ENCODE data around the gene CMBL. TPM values are rescaled to one million over a fixed set of nuclear protein-coding genes. Genes with fewer than 3 reads are reported as not detected.
"Not testable (repeated sequence)": the region's sequence is repeated elsewhere in the genome, so short reads cannot be mapped to it uniquely, and the experiment has no call there.

The CMBL gene
- total and polyA plus RNA-seq, 2 experiments from 2014 or later, result 20.8 to 24.1 TPM

GRCh38 chr5:10248378-10249260 is 59.1 kb downstream of the CMBL start:
- DNase-seq (ENCODE audit: low spot score), result no peak
- H2AFZ ChIP-seq, result peak overlapping the region; percentile 96

GRCh38 chr5:10247217-10247616 is 60.5 kb downstream of the CMBL start:
- not testable (repeated sequence) for H3K27me3 ChIP-seq; H3K9me3 ChIP-seq (ENCODE audit: low read depth); H3K4me3 ChIP-seq; H3K36me3 ChIP-seq (replicated peaks; ENCODE audit: insufficient read depth, low read depth); DNase-seq (ENCODE audit: low spot score); H3K27ac ChIP-seq; H2AFZ ChIP-seq; H3K9me2 ChIP-seq (replicated peaks; ENCODE audit: insufficient read depth); H3K4me2 ChIP-seq
- Histone ChIP-seq H3K4me1 (ENCODE audit: insufficient read depth) (peaks cover 15% of the 10 kb centered on the region), H4K20me1 (ENCODE audit: insufficient read depth, poor library complexity, severe bottlenecking) (peaks cover 17% of the 10 kb centered on the region), H3K79me2 (peaks cover 43% of the 10 kb centered on the region)
- WGBS (ENCODE audit: low lambda C conversion rate, missing lambda C conversion rate), result 96% methylated on average over 4 of the region's 4 CpGs

More at GRCh38 chr5:10248378-10249260, 59.1 kb downstream of the CMBL start:
- 84% methylated on average over 29 of the region's 29 CpGs for WGBS (ENCODE audit: low lambda C conversion rate, missing lambda C conversion rate)
- no peak for TF ChIP-seq EZH2 (IDR thresholded peaks at IDR 0.05; ENCODE audit: borderline replicate concordance)
- TF ChIP-seq EZH2phosphoT487 (IDR thresholded peaks at IDR 0.05; ENCODE audit: low read depth, severe bottlenecking, unreplicated experiment), result no peak
- TF ChIP-seq CTCF (IDR thresholded peaks at IDR 0.05; ENCODE audit: poor library complexity), result no peak
- Histone ChIP-seq H3K27me3 (no peaks in the 10 kb centered on the region), H3K9me3 (ENCODE audit: low read depth) (no peaks in the 10 kb centered on the region), H3K27ac (peak overlapping the region; percentile 86), H3K4me1 (ENCODE audit: insufficient read depth) (peaks cover 20% of the 10 kb centered on the region), H3K36me3 (replicated peaks; ENCODE audit: insufficient read depth, low read depth) (no peaks in the 10 kb centered on the region), H3K9me2 (replicated peaks; ENCODE audit: insufficient read depth) (no peaks in the 10 kb centered on the region), H4K20me1 (ENCODE audit: insufficient read depth, poor library complexity, severe bottlenecking) (peaks cover 29% of the 10 kb centered on the region), H3K4me2 (peak overlapping the region; percentile 79), H3K4me3 (peak overlapping the region; percentile 60), H3K79me2 (peaks cover 57% of the 10 kb centered on the region)

- Histone ChIP-seq H3K4me2 (no peak overlapping the region), H2AFZ (no peak overlapping the region)
- no peak for TF ChIP-seq EZH2phosphoT487 (IDR thresholded peaks at IDR 0.05; ENCODE audit: low read depth, severe bottlenecking, unreplicated experiment)
- TF ChIP-seq EZH2 (IDR thresholded peaks at IDR 0.05; ENCODE audit: borderline replicate concordance), result no peak
- no peak for TF ChIP-seq CTCF (IDR thresholded peaks at IDR 0.05; ENCODE audit: poor library complexity)
Observed at GRCh38 chr5:10246761-10247160, 60.9 kb downstream of the CMBL start.

GRCh38 chr5:10244342-10244944 is 63.3 kb downstream of the CMBL start:
- Histone ChIP-seq H3K4me2 (no peak overlapping the region), H4K20me1 (ENCODE audit: insufficient read depth, poor library complexity, severe bottlenecking) (no peaks in the 10 kb centered on the region), H3K27me3 (no peaks in the 10 kb centered on the region), H3K4me3 (no peak overlapping the region), H3K4me1 (ENCODE audit: insufficient read depth) (peaks cover 8% of the 10 kb centered on the region), H3K9me3 (ENCODE audit: low read depth) (no peaks in the 10 kb centered on the region), H3K79me2 (peaks cover 29% of the 10 kb centered on the region), H2AFZ (no peak overlapping the region), H3K36me3 (replicated peaks; ENCODE audit: insufficient read depth, low read depth) (no peaks in the 10 kb centered on the region), H3K9me2 (replicated peaks; ENCODE audit: insufficient read depth) (no peaks in the 10 kb centered on the region), H3K27ac (no peak overlapping the region)
- TF ChIP-seq CTCF (IDR thresholded peaks at IDR 0.05; ENCODE audit: poor library complexity) (no peak), EZH2phosphoT487 (IDR thresholded peaks at IDR 0.05; ENCODE audit: low read depth, severe bottlenecking, unreplicated experiment) (no peak), EZH2 (IDR thresholded peaks at IDR 0.05; ENCODE audit: borderline replicate concordance) (no peak)
- peak; percentile 49 for DNase-seq (ENCODE audit: low spot score)
- WGBS (ENCODE audit: low lambda C conversion rate, missing lambda C conversion rate), result 81% methylated on average over 10 of the region's 10 CpGs

More at GRCh38 chr5:10246761-10247160, 60.9 kb downstream of the CMBL start:
- Histone ChIP-seq H3K9me3 (ENCODE audit: low read depth) (no peaks in the 10 kb centered on the region), H3K79me2 (peaks cover 38% of the 10 kb centered on the region), H4K20me1 (ENCODE audit: insufficient read depth, poor library complexity, severe bottlenecking) (peaks cover 12% of the 10 kb centered on the region), H3K27me3 (no peaks in the 10 kb centered on the region), H3K9me2 (replicated peaks; ENCODE audit: insufficient read depth) (no peaks in the 10 kb centered on the region), H3K4me3 (no peak overlapping the region), H3K36me3 (replicated peaks; ENCODE audit: insufficient read depth, low read depth) (no peaks in the 10 kb centered on the region), H3K27ac (no peak overlapping the region), H3K4me1 (ENCODE audit: insufficient read depth) (peaks cover 10% of the 10 kb centered on the region)
- no peak for DNase-seq (ENCODE audit: low spot score)
- 90% methylated on average over 3 of the region's 3 CpGs for WGBS (ENCODE audit: low lambda C conversion rate, missing lambda C conversion rate)
